Fibroblast of the aortic adventitia (primary cell): Measurements from ENCODE around the gene DDX1. TPM values are rescaled to one million over a fixed set of nuclear protein-coding genes. Genes with fewer than 3 reads are reported as not detected.

Experiments
- DNase-seq: peaks from one replicate; pipeline ENCODE4 v3.0.0-alpha.2; 2010; ENCODE audit warnings: low read depth
- H3K4me3 ChIP-seq: 2 replicates; pipeline ENCODE4 v1.5.1; 2011; ENCODE audit warnings: low read depth, mild to moderate bottlenecking, control low read depth, low read length, moderate library complexity
- total RNA-seq: library from RNA; depleted of rRNA; stranded (reverse); fragments of >200 nt; gene quantifications from 2 replicates; pipeline ENCODE4 v1.2.3, GENCODE V29; 2012; ENCODE audit warnings: low replicate concordance
- TF ChIP-seq, protein P1 (sequence below): IDR thresholded peaks from 2 replicates; pipeline ENCODE4 v1.5.1; 2011; ENCODE audit warnings: mild to moderate bottlenecking, low read length, control low read depth, inconsistent platforms; ENCODE audit not compliant: insufficient read depth

DDX1 gene
- total RNA-seq, 1 donor = 110 TPM

DNA sequence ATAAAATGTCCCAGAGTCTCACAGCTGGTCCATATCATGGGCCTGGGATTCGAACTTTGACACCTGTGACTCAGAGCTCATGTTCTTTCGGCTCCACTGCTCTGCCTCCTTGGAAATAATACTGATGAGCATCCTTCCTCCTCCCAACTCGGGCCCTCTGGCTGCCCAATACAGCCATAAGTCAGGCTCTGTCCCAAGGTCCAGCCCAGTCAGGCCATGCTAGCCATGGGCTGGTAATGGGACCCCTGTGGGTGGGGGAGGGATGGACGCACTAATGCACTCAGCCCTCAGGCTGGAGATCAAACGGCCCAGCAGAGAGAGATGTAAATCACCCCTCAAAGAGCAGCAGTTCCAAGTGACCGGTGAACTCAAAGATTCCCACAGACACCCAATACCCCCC, 61.1 kb downstream of the DDX1 start:
- TF ChIP-seq, protein P1, sequence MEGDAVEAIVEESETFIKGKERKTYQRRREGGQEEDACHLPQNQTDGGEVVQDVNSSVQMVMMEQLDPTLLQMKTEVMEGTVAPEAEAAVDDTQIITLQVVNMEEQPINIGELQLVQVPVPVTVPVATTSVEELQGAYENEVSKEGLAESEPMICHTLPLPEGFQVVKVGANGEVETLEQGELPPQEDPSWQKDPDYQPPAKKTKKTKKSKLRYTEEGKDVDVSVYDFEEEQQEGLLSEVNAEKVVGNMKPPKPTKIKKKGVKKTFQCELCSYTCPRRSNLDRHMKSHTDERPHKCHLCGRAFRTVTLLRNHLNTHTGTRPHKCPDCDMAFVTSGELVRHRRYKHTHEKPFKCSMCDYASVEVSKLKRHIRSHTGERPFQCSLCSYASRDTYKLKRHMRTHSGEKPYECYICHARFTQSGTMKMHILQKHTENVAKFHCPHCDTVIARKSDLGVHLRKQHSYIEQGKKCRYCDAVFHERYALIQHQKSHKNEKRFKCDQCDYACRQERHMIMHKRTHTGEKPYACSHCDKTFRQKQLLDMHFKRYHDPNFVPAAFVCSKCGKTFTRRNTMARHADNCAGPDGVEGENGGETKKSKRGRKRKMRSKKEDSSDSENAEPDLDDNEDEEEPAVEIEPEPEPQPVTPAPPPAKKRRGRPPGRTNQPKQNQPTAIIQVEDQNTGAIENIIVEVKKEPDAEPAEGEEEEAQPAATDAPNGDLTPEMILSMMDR = no peak
- no peak for DNase-seq
- H3K4me3 ChIP-seq = no peak overlapping the region

DNA sequence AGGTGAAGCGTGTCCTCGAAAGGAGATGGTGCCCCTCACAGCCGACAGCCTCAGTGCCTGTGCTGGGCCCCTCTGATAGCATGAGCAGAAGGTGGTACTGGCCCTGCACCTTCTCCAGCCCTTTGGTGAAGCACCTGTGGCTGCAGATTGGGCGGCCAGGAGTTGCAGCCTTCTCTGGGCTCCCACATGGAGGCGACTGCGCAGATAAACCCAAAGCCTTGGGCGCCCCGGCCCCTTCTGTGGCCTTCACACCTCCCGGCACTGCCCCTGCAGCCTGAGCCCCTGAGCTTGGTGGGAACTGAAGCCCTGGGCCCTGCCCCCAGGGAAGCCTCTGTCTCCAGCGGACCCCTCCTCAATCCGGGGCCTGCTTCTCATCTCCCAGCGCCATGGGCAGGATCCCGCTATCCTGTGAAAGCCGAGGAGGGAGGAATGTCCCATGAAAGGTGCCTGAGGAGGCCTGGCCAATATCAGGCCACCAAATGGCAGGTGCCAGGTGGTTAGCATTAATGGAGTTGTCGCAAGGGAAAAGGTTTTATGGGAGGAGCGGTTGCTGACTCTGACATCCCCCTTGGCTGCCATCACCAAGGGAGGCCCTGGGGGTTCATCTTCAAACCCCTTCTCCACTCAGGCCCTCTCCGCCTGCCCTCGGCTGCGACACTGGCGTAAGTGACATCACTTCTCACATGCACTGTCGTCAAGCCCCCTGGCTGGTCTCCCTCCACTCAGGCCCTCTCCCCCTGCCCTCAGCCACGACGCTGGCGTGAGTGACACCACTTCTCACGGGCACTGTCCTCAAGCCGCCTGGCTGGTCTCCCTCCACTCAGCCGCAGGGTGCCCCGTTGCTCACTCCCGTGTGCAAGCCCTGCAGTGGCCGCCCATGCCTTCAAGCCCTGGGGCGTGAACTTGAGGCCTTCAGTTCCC, 62.4 kb downstream of the DDX1 start:
- no peak overlapping the region for H3K4me3 ChIP-seq
- TF ChIP-seq, protein P1 = no peak
- no peak for DNase-seq

DNA sequence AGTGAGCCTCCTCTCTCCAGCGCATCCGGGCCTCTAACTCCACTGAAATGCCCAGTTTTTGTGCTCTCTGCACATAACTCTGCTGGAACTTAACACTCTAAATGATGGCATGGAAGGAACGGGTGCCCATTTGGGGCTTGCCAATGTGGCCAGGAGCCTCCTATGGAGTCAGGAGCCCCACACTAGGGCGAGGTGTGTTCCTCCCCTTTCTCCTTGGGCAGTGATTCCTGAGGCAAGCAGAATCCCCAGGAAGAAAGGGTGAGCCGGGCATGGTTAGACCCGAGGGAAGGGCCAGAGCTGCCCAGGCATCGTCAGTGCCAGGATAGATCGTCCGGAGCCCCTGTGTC, 63.0 kb downstream of the DDX1 start:
- no peak overlapping the region for H3K4me3 ChIP-seq
- TF ChIP-seq, protein P1 = no peak
- no peak for DNase-seq

DNA sequence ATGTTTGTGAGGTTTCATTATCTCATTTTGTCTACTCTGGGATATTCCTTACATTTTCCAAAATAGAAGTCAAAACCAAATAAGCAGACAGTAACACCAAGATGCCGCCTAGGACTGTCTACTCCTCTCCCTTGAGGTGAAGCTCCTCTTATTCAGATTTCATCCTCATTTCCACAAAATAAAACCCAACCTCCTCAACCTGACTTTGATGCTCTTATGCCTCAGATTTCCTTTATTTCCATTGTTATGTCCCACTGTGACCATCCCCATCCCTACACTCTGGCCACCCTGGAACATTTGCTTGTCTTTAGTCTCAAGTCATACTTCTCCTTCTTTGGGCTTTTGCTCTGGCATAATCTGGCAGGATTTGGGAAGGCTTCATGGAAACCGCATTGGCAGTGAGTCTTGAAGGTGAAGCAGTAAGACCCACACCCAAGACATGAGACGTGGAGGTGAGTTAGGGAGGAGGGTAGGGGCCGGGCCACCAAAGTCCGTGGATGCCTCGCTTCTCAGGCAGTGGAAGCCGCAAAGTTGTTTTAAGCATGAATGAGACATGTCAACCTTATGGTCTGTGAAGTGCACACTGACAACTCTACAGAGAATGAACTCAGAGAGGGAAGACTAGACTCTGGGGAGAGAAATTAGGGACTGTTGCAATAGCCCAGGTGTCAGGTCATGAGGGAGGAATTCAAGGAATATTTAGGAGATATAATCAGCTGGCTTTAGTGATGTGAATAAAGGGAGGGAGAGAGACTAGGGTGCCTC, 63.6 kb downstream of the DDX1 start:
- no peak for DNase-seq
- no peak overlapping the region for H3K4me3 ChIP-seq
- TF ChIP-seq, protein P1 = no peak

DNA sequence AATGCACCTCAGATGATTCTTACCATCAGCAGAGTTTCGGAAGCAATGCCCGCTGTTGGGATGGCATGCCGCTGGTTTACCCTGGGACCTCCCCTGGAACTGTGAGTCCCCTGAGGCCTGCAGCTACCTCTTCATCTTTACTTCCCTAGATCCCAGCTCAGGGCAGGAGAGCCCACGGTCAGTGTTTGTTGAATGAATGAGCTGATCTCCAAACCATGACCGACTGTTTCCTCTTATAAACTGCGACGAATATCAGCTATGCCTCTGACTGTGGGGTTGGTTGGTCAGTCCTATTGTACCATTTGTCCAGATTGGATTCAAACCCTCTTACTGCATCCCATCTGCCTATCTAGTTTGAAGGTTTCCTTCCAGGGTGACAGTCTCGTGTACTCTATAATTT, 64.4 kb downstream of the DDX1 start:
- TF ChIP-seq, protein P1 = no peak
- no peak overlapping the region for H3K4me3 ChIP-seq
- no peak for DNase-seq

DNA sequence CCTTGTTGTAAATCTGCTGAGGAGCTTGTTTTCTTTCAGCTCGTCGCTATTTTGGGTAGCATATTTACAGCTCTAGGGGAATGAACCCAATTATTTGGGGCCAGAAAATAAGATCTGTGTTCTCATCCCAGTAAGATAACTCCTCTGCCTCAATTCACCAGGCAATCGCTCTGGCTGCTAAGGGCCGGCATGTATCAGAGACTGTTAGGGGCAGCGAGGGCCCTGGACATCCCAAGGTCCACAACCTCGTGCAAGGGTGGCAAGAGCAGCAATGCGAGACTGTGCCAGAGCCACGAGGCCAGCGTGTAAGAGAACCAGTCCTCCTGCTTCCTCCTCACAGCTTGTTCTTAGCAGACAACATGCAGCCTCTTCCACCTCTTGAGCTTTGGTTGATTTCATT, 66.1 kb downstream of the DDX1 start:
- no peak overlapping the region for H3K4me3 ChIP-seq
- TF ChIP-seq, protein P1 = no peak
- DNase-seq = no peak
